IMR-90 (cell line): Measurements from ENCODE around the gene ZNF768. TPM values are rescaled to one million over a fixed set of nuclear protein-coding genes. Genes with fewer than 3 reads are reported as not detected.

ENCODE experiments used
- ATAC-seq: fragments of 200-7000 bp; cut with Tn5 transposase; 2 replicates; pipeline ENCODE4 v1.9.1; 2020; ENCODE audit warnings: low read depth, mild to moderate bottlenecking, moderate library complexity
- BruUV-seq: library from RNA; stranded (reverse); fragments of 400-500 nt; replicated peaks from 2 replicates; lab custom pipeline; 2021; lab: Mats Ljungman, UMichigan
- CTCF ChIA-PET: fragments of 300-600 bp; formaldehyde crosslinking; extraction: SDS; loops from one replicate; lab custom pipeline; 2021; ENCODE audit warnings: antibody characterized with exemption; lab: Yijun Ruan, JAX
- POLR2A ChIA-PET: fragments of 300-600 bp; sonication (Branson Sonifier 250); formaldehyde crosslinking; loops from one replicate; lab custom pipeline; 2022; ENCODE audit warnings: antibody characterized with exemption; ENCODE audit not compliant: unreplicated experiment; lab: Charles Lee
- DNase-seq: peaks from one replicate; pipeline ENCODE4 v3.0.0; 2013
- H2AFZ ChIP-seq: replicated peaks from 2 replicates; pipeline ENCODE3; 2013; ENCODE audit warnings: low read length, mild to moderate bottlenecking; ENCODE audit not compliant: poor library complexity
- H2AK5ac ChIP-seq: 2 replicates; pipeline ENCODE4 v1.6.1; 2013; ENCODE audit warnings: low read depth, low read length, inconsistent platforms
- H2AK9ac ChIP-seq: replicated peaks from 2 replicates; pipeline ENCODE3; 2013; ENCODE audit warnings: mild to moderate bottlenecking, low read depth, low read length, moderate library complexity; ENCODE audit not compliant: poor library complexity
- H2BK120ac ChIP-seq: 2 replicates; pipeline ENCODE4 v1.6.1; 2013; ENCODE audit warnings: low read depth, low read length, inconsistent platforms
- H2BK15ac ChIP-seq: 3 replicates; pipeline ENCODE4 v1.6.1; 2013; ENCODE audit warnings: low read depth, low read length, inconsistent platforms
- H2BK20ac ChIP-seq: 2 replicates; pipeline ENCODE4 v1.6.1; 2013; ENCODE audit warnings: low read depth, mild to moderate bottlenecking, inconsistent platforms, low read length, moderate library complexity
- H2BK5ac ChIP-seq: 2 replicates; pipeline ENCODE4 v1.6.1; 2013; ENCODE audit warnings: mild to moderate bottlenecking, low read depth, low read length, inconsistent platforms; ENCODE audit not compliant: poor library complexity, severe bottlenecking
- H3K14ac ChIP-seq: replicated peaks from 2 replicates; pipeline ENCODE4 v1.6.1; 2013; ENCODE audit warnings: low read depth, low read length, inconsistent platforms
- H3K18ac ChIP-seq: 2 replicates; pipeline ENCODE4 v1.6.1; 2013; ENCODE audit warnings: low read depth, low read length, control low read depth
- H3K23ac ChIP-seq: 2 replicates; pipeline ENCODE4 v1.6.1; 2013; ENCODE audit warnings: low read depth, low read length, inconsistent platforms
- H3K27ac ChIP-seq: 2 replicates; pipeline ENCODE4 v1.5.1; 2013; ENCODE audit warnings: mild to moderate bottlenecking, control low read depth, low read length; ENCODE audit not compliant: insufficient read depth
- H3K27me3 ChIP-seq: 2 replicates; pipeline ENCODE4 v1.6.1; 2013; ENCODE audit warnings: low read length; ENCODE audit not compliant: control insufficient read depth, insufficient read depth
- H3K36me3 ChIP-seq: 2 replicates; pipeline ENCODE4 v1.6.1; 2013; ENCODE audit warnings: low read length, mixed read lengths; ENCODE audit not compliant: control insufficient read depth, insufficient read depth
- H3K4ac ChIP-seq: 2 replicates; pipeline ENCODE4 v1.6.1; 2013; ENCODE audit warnings: low read depth, low read length, inconsistent platforms
- H3K4me1 ChIP-seq: 2 replicates; pipeline ENCODE4 v1.6.1; 2013; ENCODE audit warnings: low read length, mixed read lengths; ENCODE audit not compliant: control insufficient read depth, insufficient read depth
- H3K4me2 ChIP-seq: 2 replicates; pipeline ENCODE4 v1.6.1; 2013; ENCODE audit warnings: low read depth, mild to moderate bottlenecking, control low read depth, low read length, moderate library complexity
- H3K4me3 ChIP-seq: 2 replicates; pipeline ENCODE4 v1.5.1; 2013; ENCODE audit warnings: low read depth, mild to moderate bottlenecking, control low read depth, low read length, moderate library complexity; ENCODE audit not compliant: insufficient read depth
- H3K56ac ChIP-seq: 2 replicates; pipeline ENCODE4 v1.6.1; 2013; ENCODE audit warnings: low read length, inconsistent platforms; ENCODE audit not compliant: insufficient read depth; ENCODE audit errors: extremely low read depth
- H3K79me1 ChIP-seq, 2 experiments: 2 replicates each; pipeline ENCODE4 v1.6.1; 2013; ENCODE audit warnings: low read length in 2 of 2, inconsistent platforms in 1 of 2, low read depth in 1 of 2
- H3K9ac ChIP-seq: 2 replicates; pipeline ENCODE4 v1.6.1; 2013; ENCODE audit warnings: low read depth, low read length, control low read depth
- H3K9me1 ChIP-seq: 2 replicates; pipeline ENCODE4 v1.6.1; 2013; ENCODE audit warnings: low read length, inconsistent platforms; ENCODE audit not compliant: insufficient read depth
- H3K9me3 ChIP-seq: 2 replicates; pipeline ENCODE4 v1.6.1; 2013; ENCODE audit warnings: low read length; ENCODE audit not compliant: control insufficient read depth, insufficient read depth
- H4K20me1 ChIP-seq: 2 replicates; pipeline ENCODE4 v1.6.1; 2013; ENCODE audit warnings: low read length, inconsistent platforms; ENCODE audit not compliant: insufficient read depth
- H4K5ac ChIP-seq: 2 replicates; pipeline ENCODE4 v1.6.1; 2013; ENCODE audit warnings: mild to moderate bottlenecking, low read depth, low read length, control low read depth
- H4K8ac ChIP-seq, 2 experiments: 2 replicates each; pipeline ENCODE4 v1.6.1; 2013; ENCODE audit warnings: low read depth in 2 of 2, low read length in 2 of 2, control low read depth in 1 of 2, inconsistent platforms in 1 of 2
- H4K91ac ChIP-seq: 2 replicates; pipeline ENCODE4 v1.6.1; 2013; ENCODE audit warnings: low read depth, low read length, inconsistent platforms; ENCODE audit not compliant: insufficient read depth
- BHLHE40 ChIP-seq: fragments of 150-350 bp; IDR thresholded peaks from 2 replicates; pipeline ENCODE4 v1.6.1; 2016; ENCODE audit warnings: mild to moderate bottlenecking, low read depth, low read length
- CEBPB ChIP-seq: IDR thresholded peaks from 2 replicates; pipeline ENCODE4 v1.6.1; 2012; ENCODE audit warnings: low read depth, low read length, improper control_type of control experiment
- CHD1 ChIP-seq: IDR thresholded peaks from 2 replicates; pipeline ENCODE4 v1.6.1; 2012; ENCODE audit warnings: low read depth, low read length, improper control_type of control experiment
- FOS ChIP-seq: fragments of 150-350 bp; IDR thresholded peaks from 2 replicates; pipeline ENCODE4 v1.6.1; 2016; ENCODE audit warnings: low read depth, low read length
- NFE2L2 ChIP-seq: fragments of 150-350 bp; IDR thresholded peaks from 2 replicates; pipeline ENCODE4 v1.6.1; 2016; ENCODE audit warnings: low read depth, mild to moderate bottlenecking, low read length
- POLR2A ChIP-seq: IDR thresholded peaks from 2 replicates; pipeline ENCODE4 v1.6.1; 2012; ENCODE audit warnings: mild to moderate bottlenecking, low read depth, low read length
- RAD21 ChIP-seq: IDR thresholded peaks from 2 replicates; pipeline ENCODE4 v1.6.1; 2012; ENCODE audit warnings: low read length, improper control_type of control experiment
- RCOR1 ChIP-seq: IDR thresholded peaks from 2 replicates; pipeline ENCODE4 v1.6.1; 2012; ENCODE audit warnings: mild to moderate bottlenecking, low read length, improper control_type of control experiment; ENCODE audit not compliant: insufficient replicate concordance
- SMC3 ChIP-seq: fragments of 150-350 bp; IDR thresholded peaks from 2 replicates; pipeline ENCODE4 v1.6.1; 2016; ENCODE audit warnings: low read depth, mild to moderate bottlenecking, antibody characterized with exemption, low read length, moderate library complexity
- WGBS, 2 experiments: methylation state at CpG; one replicate each; pipeline versions ENCODE4 v1.1.5 to v1.1.7; 2013; ENCODE audit warnings: missing lambda C conversion rate in 2 of 2; ENCODE audit not compliant: insufficient read length in 1 of 2; ENCODE audit errors: extremely low coverage in 2 of 2; 5-methylcytosine and 5-hydroxymethylcytosine counted together
- dilution Hi-C: fragments of 300-500 bp; cut with HindIII; formaldehyde crosslinking; loops from one replicate; pipeline ENCODE4 v1.14.3; 2018; ENCODE audit warnings: low sequenced_read_pairs; ENCODE audit not compliant: unreplicated experiment
- in situ Hi-C: fragments of 300-500 bp; cut with MboI; formaldehyde crosslinking; loops from 3 replicates; pipeline ENCODE4 v1.14.3; 2019; ENCODE audit warnings: low sequenced_read_pairs, inconsistent platforms, mixed read lengths
- intact Hi-C: fragments of 100-400 bp; cut with micrococcal nuclease; formaldehyde crosslinking; loops from 2 replicates; pipeline ENCODE4 v1.10.0; 2022
- polyA plus RNA-seq, 3 experiments: library from polyadenylated mRNA; depleted of rRNA; stranded (reverse); fragments of >200 nt; gene quantifications; 2 replicates each; pipeline ENCODE4 v1.2.3, GENCODE V29; 2012; ENCODE audit warnings: low replicate concordance in 1 of 3
- total RNA-seq: library from RNA; depleted of rRNA; stranded (reverse); fragments of >200 nt; gene quantifications from 2 replicates; pipeline ENCODE4 v1.2.3, GENCODE V29; 2012
- TF ChIP-seq, protein P1 (sequence below): conservative IDR thresholded peaks from 2 replicates; pipeline ENCODE4 v1.5.1; 2012; ENCODE audit warnings: mild to moderate bottlenecking, low read depth, low read length, improper control_type of control experiment
- TF ChIP-seq, protein P2 (sequence below): fragments of 150-350 bp; IDR thresholded peaks from 2 replicates; pipeline ENCODE4 v1.6.1; 2017; ENCODE audit warnings: mild to moderate bottlenecking, antibody characterized with exemption, low read length, low read depth

The ZNF768 gene
- total and polyA plus RNA-seq, 2 of the 4 experiments (the other 2 are of a cell fraction): 9.3 to 22.1 TPM

DNA sequence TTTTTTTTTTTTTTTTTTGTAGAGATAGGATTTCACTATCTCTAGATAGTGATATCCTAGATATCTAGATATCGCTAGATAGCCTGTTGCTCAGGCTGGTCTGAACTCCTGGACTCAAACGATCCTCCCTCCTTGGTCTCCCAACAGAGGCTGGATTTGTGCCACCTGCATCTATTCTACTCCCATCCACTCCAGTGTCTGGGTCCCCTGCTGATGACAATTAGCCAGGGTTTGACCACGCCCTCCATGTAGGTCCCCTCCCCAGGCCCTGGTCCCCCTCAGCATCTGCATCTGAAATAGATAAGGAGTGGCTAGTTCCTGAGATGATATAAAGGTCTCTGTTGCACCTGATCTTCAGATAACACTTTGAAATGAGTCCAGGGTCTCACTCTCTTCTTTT, 42.9 kb upstream of the ZNF768 start:
- Histone ChIP-seq H3K4me2 (no peak overlapping the region), H3K79me1 (peaks cover 5 to 19% of the 10 kb centered on the region in 2 experiments; a peak in 3 of 4 replicates), H2BK20ac (no peak overlapping the region), H4K91ac (no peak overlapping the region), H3K4ac (no peak overlapping the region), H4K20me1 (no peaks in the 10 kb centered on the region), H3K23ac (no peak overlapping the region), H2BK15ac (no peak overlapping the region), H3K27ac (no peak overlapping the region), H2BK120ac (no peak overlapping the region), H3K56ac (no peak overlapping the region), H3K9ac (no peak overlapping the region), H4K8ac (no peak overlapping the region), H2AK9ac (no peak overlapping the region), H4K5ac (no peak overlapping the region), H3K18ac (no peak overlapping the region), H3K4me3 (no peak overlapping the region), H2AK5ac (no peak overlapping the region), H2AFZ (peak overlapping the region; percentile 23), H3K9me1 (no peaks in the 10 kb centered on the region), H3K4me1 (peaks cover 9% of the 10 kb centered on the region), H3K14ac (no peak overlapping the region), H3K27me3 (peaks cover 6% of the 10 kb centered on the region; the same call in 1 of the 2 replicates), H3K9me3 (no peaks in the 10 kb centered on the region), H2BK5ac (no peak overlapping the region), H3K36me3 (no peaks in the 10 kb centered on the region)
- ATAC-seq (no peak), DNase-seq (no peak)
- no peak for TF ChIP-seq BHLHE40
- TF ChIP-seq, protein P1, sequence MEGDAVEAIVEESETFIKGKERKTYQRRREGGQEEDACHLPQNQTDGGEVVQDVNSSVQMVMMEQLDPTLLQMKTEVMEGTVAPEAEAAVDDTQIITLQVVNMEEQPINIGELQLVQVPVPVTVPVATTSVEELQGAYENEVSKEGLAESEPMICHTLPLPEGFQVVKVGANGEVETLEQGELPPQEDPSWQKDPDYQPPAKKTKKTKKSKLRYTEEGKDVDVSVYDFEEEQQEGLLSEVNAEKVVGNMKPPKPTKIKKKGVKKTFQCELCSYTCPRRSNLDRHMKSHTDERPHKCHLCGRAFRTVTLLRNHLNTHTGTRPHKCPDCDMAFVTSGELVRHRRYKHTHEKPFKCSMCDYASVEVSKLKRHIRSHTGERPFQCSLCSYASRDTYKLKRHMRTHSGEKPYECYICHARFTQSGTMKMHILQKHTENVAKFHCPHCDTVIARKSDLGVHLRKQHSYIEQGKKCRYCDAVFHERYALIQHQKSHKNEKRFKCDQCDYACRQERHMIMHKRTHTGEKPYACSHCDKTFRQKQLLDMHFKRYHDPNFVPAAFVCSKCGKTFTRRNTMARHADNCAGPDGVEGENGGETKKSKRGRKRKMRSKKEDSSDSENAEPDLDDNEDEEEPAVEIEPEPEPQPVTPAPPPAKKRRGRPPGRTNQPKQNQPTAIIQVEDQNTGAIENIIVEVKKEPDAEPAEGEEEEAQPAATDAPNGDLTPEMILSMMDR: no peak
- TF ChIP-seq RCOR1: no peak
- no peak for TF ChIP-seq RAD21
- TF ChIP-seq CHD1: no peak
- TF ChIP-seq POLR2A: no peak
- no peak for TF ChIP-seq FOS
- TF ChIP-seq NFE2L2: no peak
- TF ChIP-seq, protein P2, sequence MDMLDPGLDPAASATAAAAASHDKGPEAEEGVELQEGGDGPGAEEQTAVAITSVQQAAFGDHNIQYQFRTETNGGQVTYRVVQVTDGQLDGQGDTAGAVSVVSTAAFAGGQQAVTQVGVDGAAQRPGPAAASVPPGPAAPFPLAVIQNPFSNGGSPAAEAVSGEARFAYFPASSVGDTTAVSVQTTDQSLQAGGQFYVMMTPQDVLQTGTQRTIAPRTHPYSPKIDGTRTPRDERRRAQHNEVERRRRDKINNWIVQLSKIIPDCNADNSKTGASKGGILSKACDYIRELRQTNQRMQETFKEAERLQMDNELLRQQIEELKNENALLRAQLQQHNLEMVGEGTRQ: no peak
- no peak for TF ChIP-seq CEBPB
- no peak for TF ChIP-seq SMC3
- ChIA-PET POLR2A (no interaction called here), CTCF (no interaction called here)
- intact Hi-C loops: no loop called here
- WGBS, 2 experiments: no CpG with 5 or more reads among the region's 3 CpGs
- no TSS peak for BruUV-seq
- in situ Hi-C loops: no loop called here
- dilution Hi-C loops: no loop called here
